ENCODE measurements around the gene FMN1.

Gene FMN1

DNA sequence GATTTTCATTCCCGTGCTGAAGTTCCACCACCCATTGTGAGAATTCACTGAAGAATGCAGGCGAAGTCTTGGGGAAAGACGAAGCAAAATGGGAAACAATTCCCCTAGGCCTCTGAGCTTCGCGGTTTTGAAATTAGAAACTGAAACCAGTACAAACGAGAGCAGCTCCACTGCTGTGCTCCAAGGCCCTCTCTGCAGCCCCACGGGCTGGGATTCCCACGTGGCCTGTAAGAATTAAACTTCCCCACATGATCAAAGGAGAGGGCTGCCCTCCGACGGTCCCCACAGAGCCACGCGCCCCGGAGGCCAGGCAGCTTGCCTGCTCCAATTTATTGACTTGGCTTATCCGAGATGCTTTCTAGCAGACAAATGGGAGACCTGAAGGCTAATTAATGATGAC is 332.8 kb downstream of the FMN1 start:
- TF ChIP-seq TCF12 (IDR thresholded peaks at IDR 0.05; ENCODE audit: low read depth), result no peak
- no peak for TF ChIP-seq YY1 (IDR thresholded peaks at IDR 0.05; ENCODE audit: low read depth)
- no peak for TF ChIP-seq NFIC (IDR thresholded peaks at IDR 0.05)
- no peak for TF ChIP-seq ZBTB7A (IDR thresholded peaks at IDR 0.05; ENCODE audit: low read depth)
- no peak for TF ChIP-seq RAD21 (IDR thresholded peaks at IDR 0.05; ENCODE audit: low read depth)
- TF ChIP-seq, protein P1, sequence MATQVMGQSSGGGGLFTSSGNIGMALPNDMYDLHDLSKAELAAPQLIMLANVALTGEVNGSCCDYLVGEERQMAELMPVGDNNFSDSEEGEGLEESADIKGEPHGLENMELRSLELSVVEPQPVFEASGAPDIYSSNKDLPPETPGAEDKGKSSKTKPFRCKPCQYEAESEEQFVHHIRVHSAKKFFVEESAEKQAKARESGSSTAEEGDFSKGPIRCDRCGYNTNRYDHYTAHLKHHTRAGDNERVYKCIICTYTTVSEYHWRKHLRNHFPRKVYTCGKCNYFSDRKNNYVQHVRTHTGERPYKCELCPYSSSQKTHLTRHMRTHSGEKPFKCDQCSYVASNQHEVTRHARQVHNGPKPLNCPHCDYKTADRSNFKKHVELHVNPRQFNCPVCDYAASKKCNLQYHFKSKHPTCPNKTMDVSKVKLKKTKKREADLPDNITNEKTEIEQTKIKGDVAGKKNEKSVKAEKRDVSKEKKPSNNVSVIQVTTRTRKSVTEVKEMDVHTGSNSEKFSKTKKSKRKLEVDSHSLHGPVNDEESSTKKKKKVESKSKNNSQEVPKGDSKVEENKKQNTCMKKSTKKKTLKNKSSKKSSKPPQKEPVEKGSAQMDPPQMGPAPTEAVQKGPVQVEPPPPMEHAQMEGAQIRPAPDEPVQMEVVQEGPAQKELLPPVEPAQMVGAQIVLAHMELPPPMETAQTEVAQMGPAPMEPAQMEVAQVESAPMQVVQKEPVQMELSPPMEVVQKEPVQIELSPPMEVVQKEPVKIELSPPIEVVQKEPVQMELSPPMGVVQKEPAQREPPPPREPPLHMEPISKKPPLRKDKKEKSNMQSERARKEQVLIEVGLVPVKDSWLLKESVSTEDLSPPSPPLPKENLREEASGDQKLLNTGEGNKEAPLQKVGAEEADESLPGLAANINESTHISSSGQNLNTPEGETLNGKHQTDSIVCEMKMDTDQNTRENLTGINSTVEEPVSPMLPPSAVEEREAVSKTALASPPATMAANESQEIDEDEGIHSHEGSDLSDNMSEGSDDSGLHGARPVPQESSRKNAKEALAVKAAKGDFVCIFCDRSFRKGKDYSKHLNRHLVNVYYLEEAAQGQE (IDR thresholded peaks at IDR 0.05; ENCODE audit: low read depth), result no peak
- TF ChIP-seq EP300 (IDR thresholded peaks at IDR 0.05; ENCODE audit: borderline replicate concordance), result no peak
- no peak for TF ChIP-seq CREB1 (IDR thresholded peaks at IDR 0.05; ENCODE audit: low read depth)
- TF ChIP-seq EGR1 (IDR thresholded peaks at IDR 0.05), result no peak
- TF ChIP-seq CEBPB (IDR thresholded peaks at IDR 0.05), result no peak
- TF ChIP-seq TAF1 (IDR thresholded peaks at IDR 0.05; ENCODE audit: low read depth), result no peak
- TF ChIP-seq, protein P2, sequence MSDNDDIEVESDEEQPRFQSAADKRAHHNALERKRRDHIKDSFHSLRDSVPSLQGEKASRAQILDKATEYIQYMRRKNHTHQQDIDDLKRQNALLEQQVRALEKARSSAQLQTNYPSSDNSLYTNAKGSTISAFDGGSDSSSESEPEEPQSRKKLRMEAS (IDR thresholded peaks at IDR 0.05), result no peak
- no peak for TF ChIP-seq FOXM1 (IDR thresholded peaks at IDR 0.05; ENCODE audit: borderline replicate concordance, low read depth)
- no peak for TF ChIP-seq TEAD4 (IDR thresholded peaks at IDR 0.05)
- TF ChIP-seq, protein P3, sequence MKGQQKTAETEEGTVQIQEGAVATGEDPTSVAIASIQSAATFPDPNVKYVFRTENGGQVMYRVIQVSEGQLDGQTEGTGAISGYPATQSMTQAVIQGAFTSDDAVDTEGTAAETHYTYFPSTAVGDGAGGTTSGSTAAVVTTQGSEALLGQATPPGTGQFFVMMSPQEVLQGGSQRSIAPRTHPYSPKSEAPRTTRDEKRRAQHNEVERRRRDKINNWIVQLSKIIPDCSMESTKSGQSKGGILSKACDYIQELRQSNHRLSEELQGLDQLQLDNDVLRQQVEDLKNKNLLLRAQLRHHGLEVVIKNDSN (IDR thresholded peaks at IDR 0.05), result no peak

DNA sequence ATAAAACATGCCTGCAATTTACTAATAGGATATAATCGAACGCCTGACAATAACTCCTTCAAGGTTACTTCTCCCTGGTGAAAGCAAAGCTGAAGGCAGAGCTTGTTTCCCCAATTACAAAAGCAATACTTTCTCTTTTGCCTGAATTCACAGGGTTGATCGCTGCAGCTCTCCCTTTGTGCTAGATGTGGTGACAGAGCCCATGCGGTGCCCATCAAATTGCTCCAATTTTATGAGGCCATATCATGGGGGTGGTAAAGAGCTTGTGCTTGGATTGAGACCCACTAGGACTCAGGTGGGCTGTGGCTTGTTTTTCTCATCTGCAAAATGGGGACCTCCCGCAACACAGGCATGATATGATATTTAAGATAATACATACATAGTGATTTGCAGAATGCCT is 333.3 kb downstream of the FMN1 start:
- TF ChIP-seq NFIC (IDR thresholded peaks at IDR 0.05), result no peak
- TF ChIP-seq EGR1 (IDR thresholded peaks at IDR 0.05), result no peak
- no peak for TF ChIP-seq CREB1 (IDR thresholded peaks at IDR 0.05; ENCODE audit: low read depth)
- TF ChIP-seq EP300 (IDR thresholded peaks at IDR 0.05; ENCODE audit: borderline replicate concordance), result no peak
- no peak for TF ChIP-seq ZBTB7A (IDR thresholded peaks at IDR 0.05; ENCODE audit: low read depth)
- no peak for TF ChIP-seq TAF1 (IDR thresholded peaks at IDR 0.05; ENCODE audit: low read depth)
- no peak for TF ChIP-seq RAD21 (IDR thresholded peaks at IDR 0.05; ENCODE audit: low read depth)
- no peak for TF ChIP-seq CEBPB (IDR thresholded peaks at IDR 0.05)
- TF ChIP-seq TCF12 (IDR thresholded peaks at IDR 0.05; ENCODE audit: low read depth), result no peak
- TF ChIP-seq, protein P2 (IDR thresholded peaks at IDR 0.05), result no peak
- no peak for TF ChIP-seq TEAD4 (IDR thresholded peaks at IDR 0.05)
- TF ChIP-seq, protein P3 (IDR thresholded peaks at IDR 0.05), result no peak
- TF ChIP-seq, protein P1 (IDR thresholded peaks at IDR 0.05; ENCODE audit: low read depth), result no peak
- no peak for TF ChIP-seq YY1 (IDR thresholded peaks at IDR 0.05; ENCODE audit: low read depth)
- no peak for TF ChIP-seq FOXM1 (IDR thresholded peaks at IDR 0.05; ENCODE audit: borderline replicate concordance, low read depth)

DNA sequence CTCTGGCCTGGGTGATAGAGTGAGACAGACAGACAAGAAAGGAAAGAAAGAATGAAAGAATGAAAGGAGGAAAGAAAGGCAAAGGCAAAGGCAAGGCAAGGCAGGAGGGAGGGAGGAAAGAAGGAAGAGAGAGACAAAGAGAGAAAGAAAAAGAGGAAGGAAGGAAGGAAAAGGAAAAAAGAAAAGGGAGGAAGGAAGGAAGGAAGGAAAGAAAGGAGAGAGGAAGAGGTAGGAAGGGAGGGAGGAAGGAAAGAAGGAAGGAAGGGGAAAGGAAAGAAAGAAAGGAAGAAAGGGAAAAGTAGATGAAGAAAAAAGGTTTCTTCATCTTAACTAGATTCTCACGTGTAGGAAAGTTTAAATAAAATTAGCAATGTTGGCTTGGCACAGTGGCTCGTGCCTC is 334.5 kb downstream of the FMN1 start:
- TF ChIP-seq FOXM1 (IDR thresholded peaks at IDR 0.05; ENCODE audit: borderline replicate concordance, low read depth), result no peak
- TF ChIP-seq, protein P2 (IDR thresholded peaks at IDR 0.05), result no peak
- TF ChIP-seq ZBTB7A (IDR thresholded peaks at IDR 0.05; ENCODE audit: low read depth), result no peak

DNA sequence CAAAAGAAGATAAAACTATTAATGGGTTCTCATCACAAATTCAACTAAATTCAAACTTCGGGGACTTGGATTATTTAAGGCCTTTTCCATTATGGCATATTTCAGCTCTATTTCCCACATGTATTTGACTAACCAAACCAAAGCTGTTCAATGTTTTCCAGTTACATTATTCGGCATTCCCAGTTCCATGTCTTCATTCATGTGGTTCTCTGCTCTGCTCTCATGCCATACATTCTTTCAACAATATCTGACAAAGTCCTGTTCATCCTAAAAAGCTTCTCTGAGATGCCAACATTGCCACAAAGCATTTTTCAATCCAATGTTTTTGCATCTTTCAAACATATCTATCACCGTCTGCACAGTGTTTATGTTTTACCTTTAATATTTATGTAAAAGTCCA is 335.3 kb downstream of the FMN1 start:
- no peak for TF ChIP-seq RAD21 (IDR thresholded peaks at IDR 0.05; ENCODE audit: low read depth)

DNA sequence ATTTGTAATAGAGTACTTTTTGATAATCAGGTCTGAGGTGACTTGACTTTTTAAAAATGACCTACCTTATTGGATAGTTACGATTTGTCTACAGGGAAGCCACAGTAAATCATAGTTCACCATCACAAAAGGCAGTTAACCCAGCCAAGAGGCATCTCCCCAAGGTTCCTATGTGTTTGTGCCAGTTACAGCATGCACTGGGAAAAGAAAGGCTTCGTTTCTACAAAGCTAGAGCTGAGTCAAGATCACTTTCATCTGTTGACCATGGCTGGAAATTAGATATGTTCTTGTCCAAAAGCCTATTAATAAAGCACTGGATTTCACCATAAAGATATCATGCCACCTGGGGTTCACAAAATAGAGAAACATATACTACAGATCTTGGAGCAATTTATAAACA is 336.8 kb downstream of the FMN1 start:
- no peak for TF ChIP-seq CEBPB (IDR thresholded peaks at IDR 0.05)
- no peak for TF ChIP-seq CREB1 (IDR thresholded peaks at IDR 0.05; ENCODE audit: low read depth)
- TF ChIP-seq, protein P1 (IDR thresholded peaks at IDR 0.05; ENCODE audit: low read depth), result no peak
- no peak for TF ChIP-seq FOXM1 (IDR thresholded peaks at IDR 0.05; ENCODE audit: borderline replicate concordance, low read depth)
- TF ChIP-seq ZBTB7A (IDR thresholded peaks at IDR 0.05; ENCODE audit: low read depth), result no peak
- TF ChIP-seq YY1 (IDR thresholded peaks at IDR 0.05; ENCODE audit: low read depth), result no peak
- TF ChIP-seq EGR1 (IDR thresholded peaks at IDR 0.05), result no peak
- no peak for TF ChIP-seq NFIC (IDR thresholded peaks at IDR 0.05)
- no peak for TF ChIP-seq TAF1 (IDR thresholded peaks at IDR 0.05; ENCODE audit: low read depth)

Measured in Ishikawa (cell line).